ENCODE results near the gene ARHGAP26.

ARHGAP26 gene

DNA sequence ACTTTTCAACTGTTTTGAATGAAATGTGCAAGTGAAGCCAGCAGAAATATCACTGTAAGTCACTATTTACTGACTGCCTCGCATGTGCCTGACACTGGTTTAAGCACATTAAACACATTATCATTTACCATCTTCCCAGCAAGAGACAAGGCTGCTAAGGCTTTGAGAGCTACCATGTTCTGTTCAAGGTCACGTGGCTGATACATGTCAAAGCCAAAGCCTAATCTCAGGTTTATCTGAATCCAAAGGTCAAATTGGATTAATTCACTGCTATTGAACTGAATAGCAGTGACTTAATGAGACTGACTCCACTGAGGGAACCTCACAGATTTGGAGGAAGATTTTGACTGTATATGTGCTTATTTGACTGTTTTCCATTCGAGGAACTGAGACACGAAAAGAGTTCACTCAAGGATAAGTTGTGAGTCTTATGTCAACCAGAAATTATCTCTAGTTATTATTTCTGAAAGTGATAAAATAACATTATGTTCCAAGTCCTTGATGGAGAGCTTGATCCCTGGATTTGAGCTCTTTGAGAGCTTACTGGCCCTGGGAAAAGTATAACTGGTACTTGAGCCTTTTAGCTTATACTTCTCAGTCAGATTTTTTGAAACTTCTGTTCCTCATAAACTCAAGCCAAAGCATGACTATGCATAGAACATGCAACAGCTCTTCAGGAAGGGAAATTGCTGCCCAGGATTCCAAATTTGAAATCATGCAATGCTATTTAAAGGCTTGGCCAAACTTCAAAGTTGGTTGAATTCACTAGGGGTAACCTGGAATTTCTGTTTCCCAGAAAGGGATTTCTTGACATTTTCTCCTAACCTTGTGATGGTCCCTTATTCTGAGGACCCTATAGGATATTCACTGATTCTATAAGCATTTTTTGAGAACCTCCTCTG, 23.4 kb upstream of the ARHGAP26 start:
- no peak overlapping the region for H3K23ac ChIP-seq (ENCODE audit: low read length in 2 of 2)

DNA sequence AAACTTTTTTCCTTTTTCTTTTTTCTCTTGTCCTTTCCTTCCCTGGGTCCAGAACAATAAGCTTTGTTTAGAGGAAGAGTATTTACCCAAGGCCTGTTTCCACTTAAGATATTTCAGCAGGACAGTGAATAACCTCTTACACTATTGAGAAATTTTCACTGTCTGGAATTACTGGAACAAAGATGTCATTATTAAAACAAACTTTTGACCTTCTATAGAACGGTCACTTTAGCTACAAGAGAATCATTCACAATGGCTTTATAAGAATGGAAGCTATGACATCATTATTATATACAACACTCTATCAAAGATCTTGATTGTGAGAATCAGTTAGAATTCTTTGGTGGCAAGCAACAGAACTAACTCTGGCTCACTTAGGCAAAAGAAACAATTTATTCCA, 22.0 kb upstream of the ARHGAP26 start:
- no peak overlapping the region for H2BK12ac ChIP-seq (ENCODE audit: low read length in 2 of 2)
- H3K4me2 ChIP-seq (ENCODE audit: low read length, poor library complexity, severe bottlenecking) = no peak overlapping the region
- H3K4me3 ChIP-seq (ENCODE audit: insufficient read depth in 1 of 2, low read depth in 1 of 2, low read length in 2 of 2) = no peak overlapping the region
- no peaks in the 10 kb centered on the region for H3K36me3 ChIP-seq (ENCODE audit: control insufficient read depth in 1 of 2, insufficient read depth in 2 of 2, low read depth in 1 of 2, low read length in 2 of 2)
- H3K4ac ChIP-seq (ENCODE audit: low read depth in 1 of 2, low read length in 2 of 2) = no peak overlapping the region
- H4K91ac ChIP-seq (ENCODE audit: low read length) = no peak overlapping the region
- H2AFZ ChIP-seq (ENCODE audit: low read depth, low read length) = no peak overlapping the region
- no peaks in the 10 kb centered on the region for H3K27me3 ChIP-seq (ENCODE audit: control insufficient read depth in 1 of 2, insufficient read depth in 1 of 2, low read length in 2 of 2)
- H4K8ac ChIP-seq (ENCODE audit: low read length) = no peak overlapping the region
- H3K23ac ChIP-seq (ENCODE audit: low read length in 2 of 2) = no peak overlapping the region
- peak; percentile 56 for DNase-seq
- H3K9ac ChIP-seq (ENCODE audit: low read length) = peak overlapping the region; percentile 24
- H3K9me3 ChIP-seq (ENCODE audit: control insufficient read depth, low read length) = no peaks in the 10 kb centered on the region
- no peak overlapping the region for H2AK5ac ChIP-seq (ENCODE audit: low read length, severe bottlenecking)
- no peak overlapping the region for H3K14ac ChIP-seq (ENCODE audit: low read length in 2 of 2)
- no peak overlapping the region for H3K18ac ChIP-seq (ENCODE audit: low read depth in 1 of 2, low read length in 2 of 2)
- no peak overlapping the region for H2BK120ac ChIP-seq (ENCODE audit: low read depth, low read length)
- no peaks in the 10 kb centered on the region for H3K79me1 ChIP-seq (replicated peaks; ENCODE audit: low read length, poor library complexity, severe bottlenecking)
- H2BK5ac ChIP-seq (ENCODE audit: low read depth, low read length, poor library complexity, severe bottlenecking) = no peak overlapping the region
- peaks cover 3% of the 10 kb centered on the region for H3K4me1 ChIP-seq (ENCODE audit: control insufficient read depth, insufficient read depth, low read depth, low read length)
- no peak overlapping the region for H2BK15ac ChIP-seq (ENCODE audit: low read depth, poor library complexity, severe bottlenecking)
- H3K27ac ChIP-seq (ENCODE audit: low read length, poor library complexity, severe bottlenecking) = no peak overlapping the region
- WGBS = no CpG with 5 or more reads among the region's 1 CpG

More for the DNA sequence above, 23.4 kb upstream of the ARHGAP26 start:
- no peaks in the 10 kb centered on the region for H3K36me3 ChIP-seq (ENCODE audit: control insufficient read depth in 1 of 2, insufficient read depth in 2 of 2, low read depth in 1 of 2, low read length in 2 of 2)
- H3K14ac ChIP-seq (ENCODE audit: low read length in 2 of 2) = no peak overlapping the region
- no peak overlapping the region for H2BK120ac ChIP-seq (ENCODE audit: low read depth, low read length)
- H2BK15ac ChIP-seq (ENCODE audit: low read depth, poor library complexity, severe bottlenecking) = no peak overlapping the region
- H3K4me1 ChIP-seq (ENCODE audit: control insufficient read depth, insufficient read depth, low read depth, low read length) = peaks cover 3% of the 10 kb centered on the region
- no peak overlapping the region for H3K4ac ChIP-seq (ENCODE audit: low read depth in 1 of 2, low read length in 2 of 2)
- H2AK5ac ChIP-seq (ENCODE audit: low read length, severe bottlenecking) = no peak overlapping the region
- H3K4me3 ChIP-seq (ENCODE audit: insufficient read depth in 1 of 2, low read depth in 1 of 2, low read length in 2 of 2) = no peak overlapping the region
- no peak overlapping the region for H3K27ac ChIP-seq (ENCODE audit: low read length, poor library complexity, severe bottlenecking)
- H3K18ac ChIP-seq (ENCODE audit: low read depth in 1 of 2, low read length in 2 of 2) = no peak overlapping the region
- H3K27me3 ChIP-seq (ENCODE audit: control insufficient read depth in 1 of 2, insufficient read depth in 1 of 2, low read length in 2 of 2) = no peaks in the 10 kb centered on the region
- no peak overlapping the region for H2BK5ac ChIP-seq (ENCODE audit: low read depth, low read length, poor library complexity, severe bottlenecking)
- 83% methylated on average over 2 of the region's 4 CpGs for WGBS
- H4K8ac ChIP-seq (ENCODE audit: low read length) = no peak overlapping the region
- no peaks in the 10 kb centered on the region for H3K79me1 ChIP-seq (replicated peaks; ENCODE audit: low read length, poor library complexity, severe bottlenecking)
- H2BK12ac ChIP-seq (ENCODE audit: low read length in 2 of 2) = no peak overlapping the region
- H3K9ac ChIP-seq (ENCODE audit: low read length) = peak overlapping the region; percentile 26
- H2AFZ ChIP-seq (ENCODE audit: low read depth, low read length) = no peak overlapping the region
- H4K91ac ChIP-seq (ENCODE audit: low read length) = no peak overlapping the region
- no peak for DNase-seq
- no peak overlapping the region for H3K4me2 ChIP-seq (ENCODE audit: low read length, poor library complexity, severe bottlenecking)
- H3K9me3 ChIP-seq (ENCODE audit: control insufficient read depth, low read length) = no peaks in the 10 kb centered on the region

DNA sequence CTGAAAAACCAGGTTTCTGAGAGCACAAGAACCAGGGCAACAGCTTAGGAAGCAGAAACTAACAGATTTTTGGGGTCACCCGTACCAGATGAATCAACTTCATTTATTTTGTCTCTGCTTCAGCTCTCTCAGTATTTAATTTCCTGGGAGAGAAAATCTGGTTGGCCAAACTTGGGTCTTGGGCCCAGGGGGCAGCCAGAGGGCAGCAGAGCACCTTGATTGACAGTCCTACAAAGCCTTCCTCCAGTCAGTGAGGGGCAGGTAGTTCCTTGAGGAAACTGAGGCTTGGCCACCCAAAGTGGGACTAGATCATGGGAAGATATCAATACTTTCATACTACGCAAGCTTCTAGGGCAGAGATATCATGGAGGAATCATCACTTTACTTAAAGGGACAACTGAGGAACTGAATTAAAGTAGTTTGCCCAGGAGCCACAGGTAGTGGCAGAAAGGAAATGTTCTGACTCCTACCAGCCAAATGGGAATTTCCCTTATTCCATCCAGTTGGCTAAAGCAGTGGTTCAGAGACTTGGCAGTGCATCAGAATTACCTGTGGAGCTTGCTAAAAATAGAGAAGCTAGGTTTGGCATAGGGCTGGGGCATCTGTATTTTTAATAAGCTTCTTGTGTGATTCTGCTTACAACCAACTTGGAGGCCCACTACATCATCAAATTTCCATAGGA, 21.5 kb upstream of the ARHGAP26 start:
- no peak overlapping the region for H3K23ac ChIP-seq (ENCODE audit: low read length in 2 of 2)
- H3K9ac ChIP-seq (ENCODE audit: low read length) = no peak overlapping the region
- no peak overlapping the region for H4K91ac ChIP-seq (ENCODE audit: low read length)
- no peaks in the 10 kb centered on the region for H3K27me3 ChIP-seq (ENCODE audit: control insufficient read depth in 1 of 2, insufficient read depth in 1 of 2, low read length in 2 of 2)
- no peak for DNase-seq
- no peak overlapping the region for H3K4ac ChIP-seq (ENCODE audit: low read depth in 1 of 2, low read length in 2 of 2)
- H3K14ac ChIP-seq (ENCODE audit: low read length in 2 of 2) = peak overlapping the region in 1 of 2 experiments; percentile 36
- no peak overlapping the region for H2AFZ ChIP-seq (ENCODE audit: low read depth, low read length)
- 100% methylated on average over 1 of the region's 2 CpGs for WGBS
- H3K4me1 ChIP-seq (ENCODE audit: control insufficient read depth, insufficient read depth, low read depth, low read length) = peaks cover 2% of the 10 kb centered on the region
- H3K27ac ChIP-seq (ENCODE audit: low read length, poor library complexity, severe bottlenecking) = no peak overlapping the region
- H3K4me2 ChIP-seq (ENCODE audit: low read length, poor library complexity, severe bottlenecking) = no peak overlapping the region
- no peak overlapping the region for H2BK5ac ChIP-seq (ENCODE audit: low read depth, low read length, poor library complexity, severe bottlenecking)
- H2BK120ac ChIP-seq (ENCODE audit: low read depth, low read length) = no peak overlapping the region
- no peak overlapping the region for H2BK15ac ChIP-seq (ENCODE audit: low read depth, poor library complexity, severe bottlenecking)
- peak overlapping the region; percentile 7 to 54 for H2BK12ac ChIP-seq (ENCODE audit: low read length in 2 of 2)
- H3K18ac ChIP-seq (ENCODE audit: low read depth in 1 of 2, low read length in 2 of 2) = peak overlapping the region; percentile 0 to 46
- H2AK5ac ChIP-seq (ENCODE audit: low read length, severe bottlenecking) = no peak overlapping the region
- H3K79me1 ChIP-seq (replicated peaks; ENCODE audit: low read length, poor library complexity, severe bottlenecking) = no peaks in the 10 kb centered on the region
- H3K4me3 ChIP-seq (ENCODE audit: insufficient read depth in 1 of 2, low read depth in 1 of 2, low read length in 2 of 2) = no peak overlapping the region
- H3K9me3 ChIP-seq (ENCODE audit: control insufficient read depth, low read length) = no peaks in the 10 kb centered on the region
- peak overlapping the region; percentile 59 for H4K8ac ChIP-seq (ENCODE audit: low read length)
- no peaks in the 10 kb centered on the region for H3K36me3 ChIP-seq (ENCODE audit: control insufficient read depth in 1 of 2, insufficient read depth in 2 of 2, low read depth in 1 of 2, low read length in 2 of 2)

DNA sequence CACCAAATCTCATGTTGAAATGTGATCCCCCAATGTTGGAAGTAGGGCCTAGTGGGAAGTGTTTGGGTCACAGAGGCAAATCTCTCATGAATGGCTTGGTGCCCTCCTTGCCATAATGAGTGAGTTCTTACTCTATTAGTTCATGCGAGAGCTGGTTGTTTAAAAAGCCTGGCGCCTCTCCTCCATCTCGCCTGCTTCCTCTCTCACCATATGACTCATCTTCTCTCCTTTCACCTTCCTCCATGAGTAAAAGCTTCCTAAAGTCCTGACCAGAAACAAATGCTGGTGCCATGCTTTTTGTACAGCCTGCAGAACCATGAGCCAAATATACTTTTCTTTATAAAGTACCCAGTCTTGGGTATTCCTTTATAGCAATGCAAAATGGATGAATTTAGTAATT, 20.9 kb upstream of the ARHGAP26 start:
- Histone ChIP-seq H3K27me3 (ENCODE audit: control insufficient read depth in 1 of 2, insufficient read depth in 1 of 2, low read length in 2 of 2) (no peaks in the 10 kb centered on the region), H3K27ac (ENCODE audit: low read length, poor library complexity, severe bottlenecking) (no peak overlapping the region), H2BK120ac (ENCODE audit: low read depth, low read length) (no peak overlapping the region), H3K4me2 (ENCODE audit: low read length, poor library complexity, severe bottlenecking) (no peak overlapping the region), H3K36me3 (ENCODE audit: control insufficient read depth in 1 of 2, insufficient read depth in 2 of 2, low read depth in 1 of 2, low read length in 2 of 2) (no peaks in the 10 kb centered on the region), H3K4ac (ENCODE audit: low read depth in 1 of 2, low read length in 2 of 2) (no peak overlapping the region), H3K4me1 (ENCODE audit: control insufficient read depth, insufficient read depth, low read depth, low read length) (peaks cover 2% of the 10 kb centered on the region), H2AK5ac (ENCODE audit: low read length, severe bottlenecking) (no peak overlapping the region), H3K14ac (ENCODE audit: low read length in 2 of 2) (no peak overlapping the region), H3K9ac (ENCODE audit: low read length) (no peak overlapping the region), H3K4me3 (ENCODE audit: insufficient read depth in 1 of 2, low read depth in 1 of 2, low read length in 2 of 2) (no peak overlapping the region), H2AFZ (ENCODE audit: low read depth, low read length) (no peak overlapping the region), H3K23ac (ENCODE audit: low read length in 2 of 2) (no peak overlapping the region), H4K91ac (ENCODE audit: low read length) (no peak overlapping the region), H3K9me3 (ENCODE audit: control insufficient read depth, low read length) (no peaks in the 10 kb centered on the region), H2BK5ac (ENCODE audit: low read depth, low read length, poor library complexity, severe bottlenecking) (no peak overlapping the region), H4K8ac (ENCODE audit: low read length) (no peak overlapping the region), H2BK15ac (ENCODE audit: low read depth, poor library complexity, severe bottlenecking) (no peak overlapping the region), H3K18ac (ENCODE audit: low read depth in 1 of 2, low read length in 2 of 2) (no peak overlapping the region), H3K79me1 (replicated peaks; ENCODE audit: low read length, poor library complexity, severe bottlenecking) (no peaks in the 10 kb centered on the region), H2BK12ac (ENCODE audit: low read length in 2 of 2) (no peak overlapping the region)
- WGBS = 34% methylated on average over 3 of the region's 3 CpGs
- DNase-seq = peak; percentile 78
